HFFc6 (cell line): ENCODE measurements around the gene KIF11. TPM values are rescaled to one million over a fixed set of nuclear protein-coding genes. Genes with fewer than 3 reads are reported as not detected.

Experiments
- DNase-seq: peaks from one replicate; pipeline ENCODE4 v3.0.0-alpha.2; 2018
- H3K27ac Mint-ChIP-seq: 2 replicates; pipeline ENCODE4 v1.8.0; 2020; ENCODE audit warnings: mild to moderate bottlenecking, mixed read lengths
- H3K27me3 Mint-ChIP-seq: 2 replicates; pipeline ENCODE4 v1.8.0; 2021; ENCODE audit warnings: mild to moderate bottlenecking, moderate library complexity, mixed read lengths; ENCODE audit not compliant: insufficient read depth
- H3K36me3 Mint-ChIP-seq: 2 replicates; pipeline ENCODE4 v1.8.0; 2021; ENCODE audit warnings: low read depth, mixed read lengths
- H3K4me1 Mint-ChIP-seq: 2 replicates; pipeline ENCODE4 v1.8.0; 2020; ENCODE audit warnings: low read depth, mixed read lengths
- H3K4me3 Mint-ChIP-seq: 2 replicates; pipeline ENCODE4 v1.8.0; 2020; ENCODE audit warnings: mild to moderate bottlenecking, moderate library complexity, mixed read lengths
- H3K9me3 Mint-ChIP-seq: 2 replicates; pipeline ENCODE4 v1.8.0; 2020; ENCODE audit warnings: mild to moderate bottlenecking, mixed read lengths
- total RNA-seq, 6 experiments: library from RNA; stranded (reverse); fragmentation: NEBNext Ultra II Directional; extraction: Animal tissue kit (Norgen Biotek cat#: 25700); gene quantifications; 2 replicates in 1 of 6; 3 replicates in 5 of 6; pipeline ENCODE4 v1.2.3, GENCODE V29; 2021
- TF ChIP-seq, protein P1 (sequence below): fragments of 200-600 bp; sonication (generic); IDR thresholded peaks from 2 replicates; pipeline ENCODE4 v1.5.0; 2021; ENCODE audit warnings: antibody characterized with exemption, mild to moderate bottlenecking

The KIF11 gene
- total RNA-seq, 6 experiments from 2014 or later, result 16.8 to 40.3 (median 35.3) TPM

- Mint-ChIP-seq H3K4me3 (no peak overlapping the region), H3K9me3 (no peaks in the 10 kb centered on the region), H3K4me1 (no peaks in the 10 kb centered on the region), H3K36me3 (peaks cover 30% of the 10 kb centered on the region), H3K27me3 (no peaks in the 10 kb centered on the region), H3K27ac (no peak overlapping the region)
- DNase-seq, result no peak
- TF ChIP-seq, protein P1, sequence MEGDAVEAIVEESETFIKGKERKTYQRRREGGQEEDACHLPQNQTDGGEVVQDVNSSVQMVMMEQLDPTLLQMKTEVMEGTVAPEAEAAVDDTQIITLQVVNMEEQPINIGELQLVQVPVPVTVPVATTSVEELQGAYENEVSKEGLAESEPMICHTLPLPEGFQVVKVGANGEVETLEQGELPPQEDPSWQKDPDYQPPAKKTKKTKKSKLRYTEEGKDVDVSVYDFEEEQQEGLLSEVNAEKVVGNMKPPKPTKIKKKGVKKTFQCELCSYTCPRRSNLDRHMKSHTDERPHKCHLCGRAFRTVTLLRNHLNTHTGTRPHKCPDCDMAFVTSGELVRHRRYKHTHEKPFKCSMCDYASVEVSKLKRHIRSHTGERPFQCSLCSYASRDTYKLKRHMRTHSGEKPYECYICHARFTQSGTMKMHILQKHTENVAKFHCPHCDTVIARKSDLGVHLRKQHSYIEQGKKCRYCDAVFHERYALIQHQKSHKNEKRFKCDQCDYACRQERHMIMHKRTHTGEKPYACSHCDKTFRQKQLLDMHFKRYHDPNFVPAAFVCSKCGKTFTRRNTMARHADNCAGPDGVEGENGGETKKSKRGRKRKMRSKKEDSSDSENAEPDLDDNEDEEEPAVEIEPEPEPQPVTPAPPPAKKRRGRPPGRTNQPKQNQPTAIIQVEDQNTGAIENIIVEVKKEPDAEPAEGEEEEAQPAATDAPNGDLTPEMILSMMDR, result no peak
Measured at GRCh38 chr10:92657024-92657423, 64.1 kb downstream of the KIF11 start.

DNA sequence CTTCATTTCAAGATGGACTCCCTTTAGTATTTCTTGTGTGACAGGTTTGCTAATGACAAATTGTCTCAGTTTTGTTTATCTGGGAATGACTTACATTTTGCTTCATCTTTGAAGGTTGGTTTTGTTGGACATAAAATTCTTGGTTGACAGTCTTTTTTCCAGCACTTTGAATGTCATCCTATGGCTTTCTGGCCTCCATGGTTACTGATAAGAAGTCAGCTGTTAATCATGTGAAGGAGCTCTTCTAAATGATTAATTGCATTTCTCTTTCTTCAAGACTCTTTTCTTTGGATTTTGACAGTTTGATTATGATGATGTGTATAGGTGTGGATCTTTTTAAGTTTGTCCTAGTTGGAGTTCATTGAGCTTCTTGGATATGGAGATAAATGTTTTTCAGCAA, 69.9 kb downstream of the KIF11 start:
- H3K4me1 Mint-ChIP-seq, result no peaks in the 10 kb centered on the region
- H3K36me3 Mint-ChIP-seq, result peaks cover 15% of the 10 kb centered on the region

GRCh38 chr10:92664322-92664721, 71.4 kb downstream of the KIF11 start:
- H3K36me3 Mint-ChIP-seq, result peaks cover 15% of the 10 kb centered on the region
- H3K27me3 Mint-ChIP-seq, result no peaks in the 10 kb centered on the region
- no peak overlapping the region for H3K27ac Mint-ChIP-seq
- H3K4me3 Mint-ChIP-seq, result no peak overlapping the region
- no peaks in the 10 kb centered on the region for H3K4me1 Mint-ChIP-seq
- TF ChIP-seq, protein P1, result no peak
- DNase-seq, result no peak
- peaks cover 10% of the 10 kb centered on the region for H3K9me3 Mint-ChIP-seq

More for the DNA sequence above, 69.9 kb downstream of the KIF11 start:
- no peaks in the 10 kb centered on the region for H3K27me3 Mint-ChIP-seq
- H3K27ac Mint-ChIP-seq, result no peak overlapping the region
- no peak overlapping the region for H3K4me3 Mint-ChIP-seq
- peaks cover 10% of the 10 kb centered on the region for H3K9me3 Mint-ChIP-seq
- no peak for DNase-seq
- TF ChIP-seq, protein P1, result no peak

GRCh38 chr10:92667078-92667477, 74.1 kb downstream of the KIF11 start:
- Mint-ChIP-seq H3K4me3 (no peak overlapping the region), H3K27me3 (no peaks in the 10 kb centered on the region), H3K9me3 (peaks cover 10% of the 10 kb centered on the region), H3K36me3 (peaks cover 15% of the 10 kb centered on the region), H3K27ac (no peak overlapping the region), H3K4me1 (no peaks in the 10 kb centered on the region)
- no peak for DNase-seq
- TF ChIP-seq, protein P1, result no peak

GRCh38 chr10:92677708-92678107, 84.8 kb downstream of the KIF11 start:
- no peak overlapping the region for H3K4me3 Mint-ChIP-seq
- H3K27ac Mint-ChIP-seq, result no peak overlapping the region
- H3K36me3 Mint-ChIP-seq, result no peaks in the 10 kb centered on the region
- no peaks in the 10 kb centered on the region for H3K9me3 Mint-ChIP-seq
- H3K4me1 Mint-ChIP-seq, result no peaks in the 10 kb centered on the region; the same call in 1 of the 2 replicates
- H3K27me3 Mint-ChIP-seq, result peaks cover 4% of the 10 kb centered on the region; the same call in 1 of the 2 replicates
- TF ChIP-seq, protein P1, result no peak
- DNase-seq, result no peak

- Mint-ChIP-seq H3K9me3 (no peaks in the 10 kb centered on the region), H3K4me3 (no peak overlapping the region), H3K27me3 (peaks cover 2% of the 10 kb centered on the region; the same call in 1 of the 2 replicates), H3K27ac (no peak overlapping the region), H3K36me3 (no peaks in the 10 kb centered on the region), H3K4me1 (no peaks in the 10 kb centered on the region; the same call in 1 of the 2 replicates)
- TF ChIP-seq, protein P1, result no peak
- DNase-seq, result no peak
Measured at GRCh38 chr10:92678206-92678605, 85.3 kb downstream of the KIF11 start.
